ENCODE data around the gene TNS1.

TNS1 gene

GRCh38 chr2:217795706-217796465, 206.9 kb downstream of the TNS1 start:
- no peak for DNase-seq (ENCODE audit: low read depth)
- H3K4me3 ChIP-seq (ENCODE audit: low read depth, low read length), result no peak overlapping the region
- no peak for TF ChIP-seq CTCF (IDR thresholded peaks at IDR 0.05; ENCODE audit: low read depth, low read length, missing control alignments)

- no peak for TF ChIP-seq CTCF (IDR thresholded peaks at IDR 0.05; ENCODE audit: low read depth, low read length, missing control alignments)
- no peak overlapping the region for H3K4me3 ChIP-seq (ENCODE audit: low read depth, low read length)
- DNase-seq (ENCODE audit: low read depth), result no peak
Observed at GRCh38 chr2:217795067-217795466, 207.7 kb downstream of the TNS1 start.

- no peak overlapping the region for H3K4me3 ChIP-seq (ENCODE audit: low read depth, low read length)
- DNase-seq (ENCODE audit: low read depth), result no peak
- TF ChIP-seq CTCF (IDR thresholded peaks at IDR 0.05; ENCODE audit: low read depth, low read length, missing control alignments), result no peak
Observed at GRCh38 chr2:217794133-217794986, 208.4 kb downstream of the TNS1 start.

GRCh38 chr2:217793566-217794132, 209.1 kb downstream of the TNS1 start:
- TF ChIP-seq CTCF (IDR thresholded peaks at IDR 0.05; ENCODE audit: low read depth, low read length, missing control alignments), result no peak
- no peak overlapping the region for H3K4me3 ChIP-seq (ENCODE audit: low read depth, low read length)
- DNase-seq (ENCODE audit: low read depth), result no peak

GRCh38 chr2:217792626-217793527, 209.9 kb downstream of the TNS1 start:
- DNase-seq (ENCODE audit: low read depth), result no peak
- no peak for TF ChIP-seq CTCF (IDR thresholded peaks at IDR 0.05; ENCODE audit: low read depth, low read length, missing control alignments)

GRCh38 chr2:217791551-217791950, 211.2 kb downstream of the TNS1 start:
- no peak overlapping the region for H3K4me3 ChIP-seq (ENCODE audit: low read depth, low read length)
- no peak for DNase-seq (ENCODE audit: low read depth)
- TF ChIP-seq CTCF (IDR thresholded peaks at IDR 0.05; ENCODE audit: low read depth, low read length, missing control alignments), result no peak

More at GRCh38 chr2:217792626-217793527, 209.9 kb downstream of the TNS1 start:
- no peak overlapping the region for H3K4me3 ChIP-seq (ENCODE audit: low read depth, low read length)

Measured in GM12864 (cell line).